CD4-positive, alpha-beta memory T cell (primary cell): ENCODE measurements around the gene FAM181B. TPM values are rescaled to one million over a fixed set of nuclear protein-coding genes. Genes with fewer than 3 reads are reported as not detected.

Source experiments
- CTCF ChIA-PET: fragments of 350-600 bp; sonication (Branson Sonifier 250); formaldehyde crosslinking; loops from one replicate; lab custom pipeline; 2021; ENCODE audit warnings: inconsistent platforms; ENCODE audit not compliant: partially characterized antibody; lab: Charles Lee
- POLR2A ChIA-PET: fragments of 350-600 bp; sonication (Branson Sonifier 250); formaldehyde crosslinking; loops from one replicate; lab custom pipeline; 2021; ENCODE audit not compliant: partially characterized antibody; lab: Charles Lee
- DNase-seq, 5 donors: peaks; one replicate each; pipeline versions ENCODE4 v3.0.0 to v3.0.0-alpha.2; 2020 to 2022; ENCODE audit warnings: mixed read lengths in 1 of 5
- H3K27ac ChIP-seq: one replicate; pipeline ENCODE4 v1.7.0; 2013; ENCODE audit warnings: low read depth, low read length
- H3K27me3 ChIP-seq: 2 replicates; pipeline ENCODE4 v1.7.0; 2013; ENCODE audit warnings: mild to moderate bottlenecking, low read length, moderate library complexity; ENCODE audit not compliant: insufficient read depth
- H3K36me3 ChIP-seq: 2 replicates; pipeline ENCODE4 v1.7.0; 2013; ENCODE audit warnings: mild to moderate bottlenecking, low read length, moderate library complexity; ENCODE audit not compliant: insufficient read depth
- H3K4me1 ChIP-seq: 2 replicates; pipeline ENCODE4 v1.7.0; 2013; ENCODE audit warnings: mild to moderate bottlenecking, low read length, moderate library complexity; ENCODE audit not compliant: insufficient read depth
- H3K4me3 ChIP-seq, 2 donors: one replicate each; pipeline ENCODE4 v1.7.0; 2013; ENCODE audit warnings: low read length in 2 of 2, mild to moderate bottlenecking in 1 of 2
- H3K9me3 ChIP-seq, 2 donors: one replicate each; pipeline ENCODE4 v1.7.0; 2013; ENCODE audit warnings: low read length in 2 of 2, control low read depth in 1 of 2; ENCODE audit not compliant: control insufficient read depth in 1 of 2
- H3K27ac Mint-ChIP-seq, 7 donors: one replicate each; pipeline ENCODE4 v1.8.0; 2020 to 2021; ENCODE audit warnings: mixed read lengths in 7 of 7, mild to moderate bottlenecking in 6 of 7, inconsistent platforms in 3 of 7, moderate library complexity in 3 of 7
- H3K27me3 Mint-ChIP-seq, 2 donors: one replicate each; pipeline ENCODE4 v1.8.0; 2020 to 2021; ENCODE audit warnings: mixed read lengths in 2 of 2
- H3K36me3 Mint-ChIP-seq, 2 donors: one replicate each; pipeline ENCODE4 v1.8.0; 2020 to 2021; ENCODE audit warnings: mixed read lengths in 2 of 2, inconsistent platforms in 1 of 2, mild to moderate bottlenecking in 1 of 2
- H3K4me1 Mint-ChIP-seq, 4 donors: one replicate each; pipeline ENCODE4 v1.8.0; 2020 to 2021; ENCODE audit warnings: mixed read lengths in 4 of 4, mild to moderate bottlenecking in 1 of 4
- H3K4me3 Mint-ChIP-seq, 8 donors: one replicate each; pipeline ENCODE4 v1.8.0; 2020 to 2021; ENCODE audit warnings: mixed read lengths in 8 of 8, mild to moderate bottlenecking in 7 of 8, moderate library complexity in 6 of 8, inconsistent platforms in 3 of 8
- H3K9me3 Mint-ChIP-seq, 8 donors: one replicate each; pipeline ENCODE4 v1.8.0; 2020 to 2021; ENCODE audit warnings: mixed read lengths in 8 of 8, mild to moderate bottlenecking in 5 of 8, inconsistent platforms in 3 of 8, moderate library complexity in 1 of 8
- intact Hi-C: fragments of 100-400 bp; cut with micrococcal nuclease; formaldehyde crosslinking; loops from one replicate; pipeline ENCODE4 v1.15.1; 2023
- polyA plus RNA-seq, 2 donors: library from polyadenylated mRNA; unstranded; fragments of 300-500 nt; fragmentation: Illumina TruSeq; gene quantifications; one replicate each; pipeline ENCODE4 v1.2.3, GENCODE V29; 2021
- total RNA-seq, 2 experiments: library from RNA; stranded (reverse); gene quantifications; one replicate each; pipeline ENCODE4 v1.2.3, GENCODE V29; 2021

Gene FAM181B
- total and polyA plus RNA-seq, 4 experiments from 2014 or later: 0.11 TPM; not detected in 3

- Histone ChIP-seq H3K27me3 (peaks cover 35% of the 10 kb centered on the region), H3K9me3 (no peaks in the 10 kb centered on the region), H3K27ac (no peak overlapping the region), H3K4me1 (peaks cover 9% of the 10 kb centered on the region), H3K36me3 (no peaks in the 10 kb centered on the region), H3K4me3 (peak overlapping the region in 1 of 2 donors; percentile 23)
- no peak overlapping the region for H3K27ac Mint-ChIP-seq
- CTCF ChIA-PET: interaction anchor here (1.5 kb wide), 2 partner anchors 11 to 16 kb away, joined by 3 to 8 read pairs; no protein-coding TSS in a partner anchor
- no peak for DNase-seq
- H3K4me1 Mint-ChIP-seq: peaks cover 2 to 28% (median 13%) of the 10 kb centered on the region in 4 donors
- H3K4me3 Mint-ChIP-seq: peak overlapping the region; percentile 62 to 84 (median 73)
- intact Hi-C loops: loop anchor here (5.0 kb wide), 1 partner anchor 133 kb away; no protein-coding TSS in a partner anchor
- POLR2A ChIA-PET: no interaction called here
- H3K9me3 Mint-ChIP-seq: peaks cover 0 to 3% (median 0%) of the 10 kb centered on the region in 8 donors
- H3K27me3 Mint-ChIP-seq: peaks cover 47 to 55% of the 10 kb centered on the region in 2 donors
- peaks cover 0 to 3% of the 10 kb centered on the region in 2 donors for H3K36me3 Mint-ChIP-seq
These were observed 436 bp upstream of the FAM181B start for GRCh38 chr11:82734120-82734479.

- CTCF ChIA-PET: interaction anchor here (1.5 kb wide), 2 partner anchors 10 to 15 kb away, joined by 3 to 8 read pairs; no protein-coding TSS in a partner anchor
- peaks cover 46 to 59% of the 10 kb centered on the region in 2 donors for H3K27me3 Mint-ChIP-seq
- Histone ChIP-seq H3K4me3 (peak overlapping the region in 1 of 2 donors; percentile 36), H3K4me1 (peaks cover 9% of the 10 kb centered on the region), H3K27me3 (peaks cover 39% of the 10 kb centered on the region), H3K9me3 (no peaks in the 10 kb centered on the region), H3K27ac (no peak overlapping the region), H3K36me3 (no peaks in the 10 kb centered on the region)
- peak in 1 of 5 donors; percentile 4 for DNase-seq
- POLR2A ChIA-PET: interaction anchor here (0.6 kb wide), 1 partner anchor 24 kb away, joined by 3 read pairs; no protein-coding TSS in a partner anchor
- peaks cover 0 to 5% (median 0%) of the 10 kb centered on the region in 8 donors for H3K9me3 Mint-ChIP-seq
- peaks cover 0 to 3% of the 10 kb centered on the region in 2 donors for H3K36me3 Mint-ChIP-seq
- peak overlapping the region; percentile 33 to 77 (median 62) for H3K4me3 Mint-ChIP-seq
- no peak overlapping the region for H3K27ac Mint-ChIP-seq
- peaks cover 2 to 28% (median 13%) of the 10 kb centered on the region in 4 donors for H3K4me1 Mint-ChIP-seq
- intact Hi-C loops: loop anchor here (2.0 to 5.0 kb wide), 3 partner anchors 18 to 554 kb away; partner anchors contain the start of gene CCDC90B
These were observed 775 bp downstream of the FAM181B start for GRCh38 chr11:82732734-82733443.

GRCh38 chr11:82732348-82732733, 1.3 kb downstream of the FAM181B start:
- no peak for DNase-seq
- H3K4me3 Mint-ChIP-seq: peak overlapping the region in 6 of 8 donors; percentile 19 to 55 (median 32)
- Histone ChIP-seq H3K4me1 (peaks cover 9% of the 10 kb centered on the region), H3K27me3 (peaks cover 39% of the 10 kb centered on the region), H3K9me3 (no peaks in the 10 kb centered on the region), H3K36me3 (no peaks in the 10 kb centered on the region), H3K27ac (no peak overlapping the region), H3K4me3 (no peak overlapping the region)
- H3K36me3 Mint-ChIP-seq: peaks cover 0 to 3% of the 10 kb centered on the region in 2 donors
- no peak overlapping the region for H3K27ac Mint-ChIP-seq
- H3K9me3 Mint-ChIP-seq: peaks cover 0 to 5% (median 0%) of the 10 kb centered on the region in 8 donors
- peaks cover 2 to 28% (median 13%) of the 10 kb centered on the region in 4 donors for H3K4me1 Mint-ChIP-seq
- H3K27me3 Mint-ChIP-seq: peaks cover 46 to 59% of the 10 kb centered on the region in 2 donors
- intact Hi-C loops: loop anchor here (2.0 to 5.0 kb wide), 3 partner anchors 18 to 554 kb away; partner anchors contain the start of gene CCDC90B
- ChIA-PET CTCF (no interaction called here), POLR2A (no interaction called here)

GRCh38 chr11:82731691-82732277, 1.9 kb downstream of the FAM181B start:
- H3K27ac Mint-ChIP-seq: no peak overlapping the region
- no peak overlapping the region for H3K27ac ChIP-seq

GRCh38 chr11:82730754-82731153, 2.9 kb downstream of the FAM181B start:
- Mint-ChIP-seq H3K9me3 (peaks cover 0 to 2% (median 0%) of the 10 kb centered on the region in 8 donors), H3K4me3 (no peak overlapping the region), H3K36me3 (peaks cover 0 to 3% of the 10 kb centered on the region in 2 donors), H3K4me1 (peaks cover 2 to 28% (median 13%) of the 10 kb centered on the region in 4 donors), H3K27ac (no peak overlapping the region), H3K27me3 (peaks cover 47 to 60% of the 10 kb centered on the region in 2 donors)
- DNase-seq: no peak
- CTCF ChIA-PET: no interaction called here
- no peaks in the 10 kb centered on the region for H3K9me3 ChIP-seq
- H3K4me1 ChIP-seq: peaks cover 9% of the 10 kb centered on the region
- intact Hi-C loops: loop anchor here (5.0 kb wide), 1 partner anchor 137 kb away; no protein-coding TSS in a partner anchor
- POLR2A ChIA-PET: no interaction called here
- no peak overlapping the region for H3K27ac ChIP-seq
- H3K4me3 ChIP-seq: no peak overlapping the region
- H3K27me3 ChIP-seq: peaks cover 39% of the 10 kb centered on the region
- H3K36me3 ChIP-seq: no peaks in the 10 kb centered on the region

More at GRCh38 chr11:82731691-82732277, 1.9 kb downstream of the FAM181B start:
- Histone ChIP-seq H3K4me3 (no peak overlapping the region), H3K27me3 (peaks cover 39% of the 10 kb centered on the region), H3K9me3 (no peaks in the 10 kb centered on the region), H3K36me3 (no peaks in the 10 kb centered on the region), H3K4me1 (peaks cover 9% of the 10 kb centered on the region)
- Mint-ChIP-seq H3K4me1 (peaks cover 2 to 28% (median 13%) of the 10 kb centered on the region in 4 donors), H3K9me3 (peaks cover 0 to 5% (median 0%) of the 10 kb centered on the region in 8 donors), H3K4me3 (peak overlapping the region in 7 of 8 donors; percentile 19 to 85 (median 39)), H3K36me3 (peaks cover 0 to 3% of the 10 kb centered on the region in 2 donors), H3K27me3 (peaks cover 45 to 60% of the 10 kb centered on the region in 2 donors)
- CTCF ChIA-PET: no interaction called here
- POLR2A ChIA-PET: no interaction called here
- no peak for DNase-seq
- intact Hi-C loops: loop anchor here (2.0 to 5.0 kb wide), 3 partner anchors 19 to 555 kb away; partner anchors contain the start of gene CCDC90B

GRCh38 chr11:82730286-82730685, 3.4 kb downstream of the FAM181B start:
- H3K27ac Mint-ChIP-seq: no peak overlapping the region
- peaks cover 0 to 2% (median 0%) of the 10 kb centered on the region in 8 donors for H3K9me3 Mint-ChIP-seq
- Histone ChIP-seq H3K9me3 (no peaks in the 10 kb centered on the region), H3K27ac (no peak overlapping the region), H3K4me3 (no peak overlapping the region), H3K36me3 (no peaks in the 10 kb centered on the region), H3K4me1 (peaks cover 9% of the 10 kb centered on the region), H3K27me3 (peaks cover 39% of the 10 kb centered on the region)
- H3K4me1 Mint-ChIP-seq: peaks cover 2 to 28% (median 13%) of the 10 kb centered on the region in 4 donors
- no peak overlapping the region for H3K4me3 Mint-ChIP-seq
- intact Hi-C loops: loop anchor here (5.0 kb wide), 1 partner anchor 137 kb away; no protein-coding TSS in a partner anchor
- ChIA-PET CTCF (no interaction called here), POLR2A (no interaction called here)
- peaks cover 46 to 58% of the 10 kb centered on the region in 2 donors for H3K27me3 Mint-ChIP-seq
- DNase-seq: no peak
- peaks cover 0 to 1% of the 10 kb centered on the region in 2 donors for H3K36me3 Mint-ChIP-seq
